ENCODE measurements around the gene KIRREL3.
"Not testable (repeated sequence)": the region's sequence is repeated elsewhere in the genome, so short reads cannot be mapped to it uniquely, and the experiment has no call there.

KIRREL3 gene

DNA sequence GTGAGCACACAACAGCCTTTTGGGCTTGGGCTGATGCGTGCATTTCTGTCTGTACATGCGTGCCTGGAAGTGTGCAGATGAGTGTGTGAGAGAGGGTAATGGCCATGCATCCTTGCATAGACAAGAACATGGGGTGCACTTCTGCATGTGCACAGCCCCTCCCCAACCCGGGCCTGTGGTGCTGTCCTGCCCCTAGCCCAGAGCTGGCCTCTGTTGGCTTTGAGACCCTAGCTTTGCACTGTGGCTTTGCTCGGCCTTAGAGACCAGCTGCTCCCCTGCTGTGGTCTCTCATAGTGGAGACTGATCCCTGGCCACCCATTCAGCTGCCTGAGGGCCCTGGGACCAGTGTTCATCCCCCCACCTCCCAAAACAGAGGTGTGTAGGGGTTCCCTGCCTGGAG is 619.7 kb downstream of the KIRREL3 start:
- DNase-seq (ENCODE audit: low read depth, low spot score), result no peak
- ChIA-PET POLR2A (no interaction called here), CTCF (no interaction called here)
- no peak overlapping the region for H3K4me3 ChIP-seq (ENCODE audit: low read depth, low read length)
- TF ChIP-seq, protein P1, sequence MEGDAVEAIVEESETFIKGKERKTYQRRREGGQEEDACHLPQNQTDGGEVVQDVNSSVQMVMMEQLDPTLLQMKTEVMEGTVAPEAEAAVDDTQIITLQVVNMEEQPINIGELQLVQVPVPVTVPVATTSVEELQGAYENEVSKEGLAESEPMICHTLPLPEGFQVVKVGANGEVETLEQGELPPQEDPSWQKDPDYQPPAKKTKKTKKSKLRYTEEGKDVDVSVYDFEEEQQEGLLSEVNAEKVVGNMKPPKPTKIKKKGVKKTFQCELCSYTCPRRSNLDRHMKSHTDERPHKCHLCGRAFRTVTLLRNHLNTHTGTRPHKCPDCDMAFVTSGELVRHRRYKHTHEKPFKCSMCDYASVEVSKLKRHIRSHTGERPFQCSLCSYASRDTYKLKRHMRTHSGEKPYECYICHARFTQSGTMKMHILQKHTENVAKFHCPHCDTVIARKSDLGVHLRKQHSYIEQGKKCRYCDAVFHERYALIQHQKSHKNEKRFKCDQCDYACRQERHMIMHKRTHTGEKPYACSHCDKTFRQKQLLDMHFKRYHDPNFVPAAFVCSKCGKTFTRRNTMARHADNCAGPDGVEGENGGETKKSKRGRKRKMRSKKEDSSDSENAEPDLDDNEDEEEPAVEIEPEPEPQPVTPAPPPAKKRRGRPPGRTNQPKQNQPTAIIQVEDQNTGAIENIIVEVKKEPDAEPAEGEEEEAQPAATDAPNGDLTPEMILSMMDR (IDR thresholded peaks at IDR 0.05; ENCODE audit: insufficient read depth, low read length, missing control alignments), result no peak

GRCh38 chr11:126378763-126379162 is 621.8 kb downstream of the KIRREL3 start:
- TF ChIP-seq, protein P1 (IDR thresholded peaks at IDR 0.05; ENCODE audit: insufficient read depth, low read length, missing control alignments), result no peak
- CTCF ChIA-PET, result no interaction called here
- POLR2A ChIA-PET, result no interaction called here

DNA sequence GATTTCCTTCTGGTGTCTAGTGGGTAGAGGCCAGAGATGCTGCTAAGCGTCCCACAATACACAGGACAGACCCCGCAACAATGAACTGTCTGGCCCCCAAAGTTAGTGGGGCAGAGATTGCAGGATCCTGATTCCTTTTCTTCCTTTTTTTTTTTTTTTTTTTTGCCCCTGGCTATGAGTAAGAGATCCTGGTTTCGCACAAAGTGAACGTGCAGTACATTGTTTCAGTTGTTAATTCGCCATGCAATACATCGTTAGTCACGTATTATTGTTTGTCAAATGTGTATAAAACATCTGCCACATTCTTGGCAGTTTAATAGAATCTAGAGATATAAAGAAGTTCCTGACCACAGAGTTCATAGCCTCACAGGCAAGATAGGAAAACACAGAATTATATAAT is 624.8 kb downstream of the KIRREL3 start:
- ChIA-PET POLR2A (no interaction called here), CTCF (no interaction called here)
- DNase-seq (ENCODE audit: low read depth, low spot score), result no peak
- TF ChIP-seq, protein P1 (IDR thresholded peaks at IDR 0.05; ENCODE audit: insufficient read depth, low read length, missing control alignments), result no peak
- H3K4me3 ChIP-seq (ENCODE audit: low read depth, low read length), result no peak overlapping the region

More at GRCh38 chr11:126378763-126379162, 621.8 kb downstream of the KIRREL3 start:
- H3K4me3 ChIP-seq (ENCODE audit: low read depth, low read length), result no peak overlapping the region
- no peak for DNase-seq (ENCODE audit: low read depth, low spot score)

- DNase-seq (ENCODE audit: low read depth, low spot score); H3K4me3 ChIP-seq (ENCODE audit: low read depth, low read length); POLR2A ChIA-PET: not testable (repeated sequence)
- CTCF ChIA-PET, result interaction anchor here (1.8 kb wide), 1 partner anchor 16 kb away, joined by 6 read pairs; no protein-coding TSS in a partner anchor
These were observed 625.8 kb downstream of the KIRREL3 start for GRCh38 chr11:126374562-126375300.

GRCh38 chr11:126373389-126374066 is 627.0 kb downstream of the KIRREL3 start:
- CTCF ChIA-PET, result interaction anchor here (1.8 kb wide), 1 partner anchor 15 kb away, joined by 6 read pairs; no protein-coding TSS in a partner anchor
- POLR2A ChIA-PET; DNase-seq (ENCODE audit: low read depth, low spot score); H3K4me3 ChIP-seq (ENCODE audit: low read depth, low read length): not testable (repeated sequence)
